ENCODE data around the gene MACROH2A2.

Gene MACROH2A2

GRCh38 chr10:70074165-70074564 is 21.5 kb downstream of the MACROH2A2 start:
- no peak for TF ChIP-seq SIN3A (IDR thresholded peaks at IDR 0.05; ENCODE audit: borderline replicate concordance, insufficient read depth, low read length)

GRCh38 chr10:70074971-70075370 is 22.3 kb downstream of the MACROH2A2 start:
- no peak for TF ChIP-seq TAF1 (IDR thresholded peaks at IDR 0.05; ENCODE audit: borderline replicate concordance, insufficient read depth, low read length)
- no peak for TF ChIP-seq REST (IDR thresholded peaks at IDR 0.05; ENCODE audit: insufficient read depth in 1 of 2, low read depth in 2 of 2, low read length in 2 of 2)
- TF ChIP-seq SIN3A (IDR thresholded peaks at IDR 0.05; ENCODE audit: borderline replicate concordance, insufficient read depth, low read length): no peak
- no peak for TF ChIP-seq FOXP2 (optimal IDR thresholded peaks at IDR 0.05; ENCODE audit: borderline replicate concordance, extremely low read depth, extremely low read length, insufficient read depth)
- no peak for TF ChIP-seq POLR2AphosphoS5 (IDR thresholded peaks at IDR 0.05; ENCODE audit: low read depth, low read length)

- TF ChIP-seq FOXP2 (optimal IDR thresholded peaks at IDR 0.05; ENCODE audit: borderline replicate concordance, extremely low read depth, extremely low read length, insufficient read depth): no peak
- TF ChIP-seq SIN3A (IDR thresholded peaks at IDR 0.05; ENCODE audit: borderline replicate concordance, insufficient read depth, low read length): no peak
- no peak for TF ChIP-seq POLR2AphosphoS5 (IDR thresholded peaks at IDR 0.05; ENCODE audit: low read depth, low read length)
- no peak for TF ChIP-seq REST (IDR thresholded peaks at IDR 0.05; ENCODE audit: insufficient read depth in 1 of 2, low read depth in 2 of 2, low read length in 2 of 2)
- no peak for TF ChIP-seq TAF1 (IDR thresholded peaks at IDR 0.05; ENCODE audit: borderline replicate concordance, insufficient read depth, low read length)
Observed at GRCh38 chr10:70078329-70078728, 25.7 kb downstream of the MACROH2A2 start.

GRCh38 chr10:70078937-70079336 is 26.3 kb downstream of the MACROH2A2 start:
- TF ChIP-seq FOXP2 (optimal IDR thresholded peaks at IDR 0.05; ENCODE audit: borderline replicate concordance, extremely low read depth, extremely low read length, insufficient read depth) (no peak), TAF1 (IDR thresholded peaks at IDR 0.05; ENCODE audit: borderline replicate concordance, insufficient read depth, low read length) (no peak), SIN3A (IDR thresholded peaks at IDR 0.05; ENCODE audit: borderline replicate concordance, insufficient read depth, low read length) (no peak), POLR2AphosphoS5 (IDR thresholded peaks at IDR 0.05; ENCODE audit: low read depth, low read length) (no peak), REST (IDR thresholded peaks at IDR 0.05; ENCODE audit: insufficient read depth in 1 of 2, low read depth in 2 of 2, low read length in 2 of 2) (no peak)

- no peak for TF ChIP-seq TAF1 (IDR thresholded peaks at IDR 0.05; ENCODE audit: borderline replicate concordance, insufficient read depth, low read length)
- no peak for TF ChIP-seq SIN3A (IDR thresholded peaks at IDR 0.05; ENCODE audit: borderline replicate concordance, insufficient read depth, low read length)
- TF ChIP-seq POLR2AphosphoS5 (IDR thresholded peaks at IDR 0.05; ENCODE audit: low read depth, low read length): no peak
- no peak for TF ChIP-seq REST (IDR thresholded peaks at IDR 0.05; ENCODE audit: insufficient read depth in 1 of 2, low read depth in 2 of 2, low read length in 2 of 2)
- TF ChIP-seq FOXP2 (optimal IDR thresholded peaks at IDR 0.05; ENCODE audit: borderline replicate concordance, extremely low read depth, extremely low read length, insufficient read depth): no peak
Observed at GRCh38 chr10:70084189-70084588, 31.5 kb downstream of the MACROH2A2 start.

Data from PFSK-1 (cell line).